ENCODE measurements around the gene CPA5. TPM values are rescaled to one million over a fixed set of nuclear protein-coding genes. Genes with fewer than 3 reads are reported as not detected.
A peak's percentile ranks its signal among the peaks of the same experiment; 100 is the strongest.

The CPA5 gene
- total RNA-seq, 1 donor from 2014 or later = not detected

GRCh38 chr7:130367836-130368746 lies 23.5 kb downstream of the CPA5 start:
- Mint-ChIP-seq H3K36me3 (peaks cover 3% of the 10 kb centered on the region), H3K4me3 (no peak overlapping the region), H3K9me3 (peaks cover 3% of the 10 kb centered on the region), H3K4me1 (peaks cover 65% of the 10 kb centered on the region), H3K27ac (peak overlapping the region; percentile 78), H3K27me3 (ENCODE audit: insufficient read depth, low read depth) (peaks cover 8% of the 10 kb centered on the region)
- H3K27me3 ChIP-seq = no peaks in the 10 kb centered on the region
- no peaks in the 10 kb centered on the region for H4K20me1 ChIP-seq (ENCODE audit: low read depth)
- no peak overlapping the region for H3K27ac ChIP-seq
- no peak overlapping the region for H3K9ac ChIP-seq
- H3K9me3 ChIP-seq (ENCODE audit: low read depth) = no peaks in the 10 kb centered on the region
- H3K4me3 ChIP-seq = no peak overlapping the region
- no peaks in the 10 kb centered on the region for H3K36me3 ChIP-seq
- peaks cover 4% of the 10 kb centered on the region for H3K4me1 ChIP-seq
- H3K79me2 ChIP-seq (ENCODE audit: low read depth) = no peaks in the 10 kb centered on the region
- no peak overlapping the region for H2AFZ ChIP-seq (replicated peaks)
- no peaks in the 10 kb centered on the region for H3F3A ChIP-seq (ENCODE audit: low read depth)
- TF ChIP-seq EZH2 (IDR thresholded peaks at IDR 0.05) (no peak), CTCF (IDR thresholded peaks at IDR 0.05) (no peak), EZH2phosphoT487 (IDR thresholded peaks at IDR 0.05) (no peak)
- no peak overlapping the region for H3K4me2 ChIP-seq
- no peak for DNase-seq (ENCODE audit: low spot score)

GRCh38 chr7:130369110-130369711 lies 24.6 kb downstream of the CPA5 start:
- Histone ChIP-seq H3K36me3 (no peaks in the 10 kb centered on the region), H3K27ac (no peak overlapping the region), H3K27me3 (no peaks in the 10 kb centered on the region), H3K4me1 (peaks cover 10% of the 10 kb centered on the region), H3K4me3 (no peak overlapping the region), H3K4me2 (no peak overlapping the region), H3F3A (ENCODE audit: low read depth) (no peaks in the 10 kb centered on the region), H3K9me3 (ENCODE audit: low read depth) (no peaks in the 10 kb centered on the region), H3K79me2 (ENCODE audit: low read depth) (no peaks in the 10 kb centered on the region), H2AFZ (replicated peaks) (no peak overlapping the region), H3K9ac (no peak overlapping the region), H4K20me1 (ENCODE audit: low read depth) (no peaks in the 10 kb centered on the region)
- Mint-ChIP-seq H3K9me3 (peaks cover 3% of the 10 kb centered on the region), H3K27me3 (ENCODE audit: insufficient read depth, low read depth) (peaks cover 12% of the 10 kb centered on the region), H3K27ac (peak overlapping the region; percentile 78), H3K4me3 (no peak overlapping the region), H3K36me3 (peaks cover 3% of the 10 kb centered on the region), H3K4me1 (peaks cover 66% of the 10 kb centered on the region)
- TF ChIP-seq EZH2phosphoT487 (IDR thresholded peaks at IDR 0.05) (no peak), EZH2 (IDR thresholded peaks at IDR 0.05) (no peak), CTCF (IDR thresholded peaks at IDR 0.05) (no peak)
- no peak for DNase-seq (ENCODE audit: low spot score)

- Histone ChIP-seq H3K4me2 (no peak overlapping the region), H3K79me2 (ENCODE audit: low read depth) (no peaks in the 10 kb centered on the region), H3K36me3 (no peaks in the 10 kb centered on the region), H3K9me3 (ENCODE audit: low read depth) (no peaks in the 10 kb centered on the region), H3K27ac (no peak overlapping the region), H3K27me3 (no peaks in the 10 kb centered on the region), H2AFZ (replicated peaks) (no peak overlapping the region), H3K9ac (no peak overlapping the region), H4K20me1 (ENCODE audit: low read depth) (no peaks in the 10 kb centered on the region), H3K4me1 (peaks cover 10% of the 10 kb centered on the region), H3K4me3 (no peak overlapping the region), H3F3A (ENCODE audit: low read depth) (no peaks in the 10 kb centered on the region)
- Mint-ChIP-seq H3K4me3 (no peak overlapping the region), H3K27ac (peak overlapping the region; percentile 67), H3K4me1 (peaks cover 69% of the 10 kb centered on the region), H3K36me3 (peaks cover 3% of the 10 kb centered on the region), H3K9me3 (peaks cover 3% of the 10 kb centered on the region), H3K27me3 (ENCODE audit: insufficient read depth, low read depth) (peaks cover 10% of the 10 kb centered on the region)
- DNase-seq (ENCODE audit: low spot score) = no peak
- TF ChIP-seq CTCF (IDR thresholded peaks at IDR 0.05) = no peak
- TF ChIP-seq EZH2phosphoT487 (IDR thresholded peaks at IDR 0.05) = no peak
- no peak for TF ChIP-seq EZH2 (IDR thresholded peaks at IDR 0.05)
Measured at GRCh38 chr7:130369831-130370550, 25.4 kb downstream of the CPA5 start.
